Thoracic aorta (tissue), 2 donors: Measurements from ENCODE around the gene INTS13. TPM values are rescaled to one million over a fixed set of nuclear protein-coding genes. Genes with fewer than 3 reads are reported as not detected.

Experiments used
- ATAC-seq: fragments of 150-250 bp; one replicate; pipeline ENCODE4 v1.8.0; 2017; ENCODE audit warnings: low read depth; ENCODE audit not compliant: insufficient number of reproducible peaks, low FRiP score
- DNase-seq: peaks from one replicate; pipeline ENCODE4 v3.0.0-alpha.2; 2020; ENCODE audit warnings: low spot score
- H3K27ac ChIP-seq, 2 donors: fragments of 200-600 bp; sonication (generic); 1 replicate in 1 of 2; 2 replicates in 1 of 2; pipeline ENCODE4 v1.5.1; 2016; ENCODE audit warnings: mild to moderate bottlenecking in 2 of 2, moderate library complexity in 2 of 2
- H3K27me3 ChIP-seq: fragments of 200-600 bp; sonication (generic); replicated peaks from 2 replicates; pipeline ENCODE4 v1.6.0; 2016; ENCODE audit warnings: mild to moderate bottlenecking; ENCODE audit not compliant: insufficient read depth
- H3K36me3 ChIP-seq: fragments of 200-600 bp; sonication (generic); one replicate; pipeline ENCODE4 v1.5.1; 2016
- H3K4me1 ChIP-seq, 2 donors: fragments of 200-600 bp; sonication (generic); 1 replicate in 1 of 2; 2 replicates in 1 of 2; pipeline versions ENCODE4 v1.5.1 to v1.6.0; 2016; ENCODE audit warnings: low read depth in 2 of 2, mild to moderate bottlenecking in 1 of 2; ENCODE audit not compliant: control insufficient read depth in 1 of 2
- H3K4me3 ChIP-seq: fragments of 200-600 bp; sonication (generic); 2 replicates; pipeline ENCODE4 v1.5.1; 2016; ENCODE audit warnings: mild to moderate bottlenecking
- H3K9me3 ChIP-seq: fragments of 200-600 bp; sonication (generic); 2 replicates; pipeline ENCODE4 v1.5.1; 2016
- CTCF ChIP-seq: fragments of 200-600 bp; sonication (generic); IDR thresholded peaks from one replicate; pipeline ENCODE4 v1.5.1; 2019; ENCODE audit warnings: antibody characterized with exemption
- total RNA-seq, 2 donors: library from RNA; depleted of rRNA; stranded (reverse); fragments of >200 nt; gene quantifications; one replicate each; pipeline versions ENCODE4 v1.1.0 to v1.2.3, GENCODE V29; 2016

Gene INTS13
- total RNA-seq, 2 donors from 2014 or later: 5.7 to 15.0 TPM

GRCh38 chr12:26976687-26977086, 38.9 kb upstream of the INTS13 start:
- Histone ChIP-seq H3K4me3 (no peak overlapping the region), H3K27ac (no peak overlapping the region), H3K27me3 (no peaks in the 10 kb centered on the region), H3K9me3 (no peaks in the 10 kb centered on the region), H3K4me1 (no peaks in the 10 kb centered on the region), H3K36me3 (peaks cover 8% of the 10 kb centered on the region)
- ATAC-seq (no peak), DNase-seq (no peak)
- no peak for TF ChIP-seq CTCF

GRCh38 chr12:26971963-26972362, 34.2 kb upstream of the INTS13 start:
- H3K27ac ChIP-seq: no peak overlapping the region
- no peaks in the 10 kb centered on the region for H3K27me3 ChIP-seq
- H3K9me3 ChIP-seq: no peaks in the 10 kb centered on the region
- peaks cover 16% of the 10 kb centered on the region for H3K36me3 ChIP-seq
- ATAC-seq (no peak), DNase-seq (no peak)
- H3K4me3 ChIP-seq: no peak overlapping the region
- TF ChIP-seq CTCF: no peak
- H3K4me1 ChIP-seq: no peaks in the 10 kb centered on the region

GRCh38 chr12:26970136-26970535, 32.4 kb upstream of the INTS13 start:
- no peak overlapping the region for H3K4me3 ChIP-seq
- H3K36me3 ChIP-seq: peaks cover 19% of the 10 kb centered on the region
- no peak for ATAC-seq
- TF ChIP-seq CTCF: no peak
- no peaks in the 10 kb centered on the region for H3K27me3 ChIP-seq
- H3K27ac ChIP-seq: no peak overlapping the region
- no peak for DNase-seq
- no peaks in the 10 kb centered on the region for H3K9me3 ChIP-seq
- H3K4me1 ChIP-seq: no peaks in the 10 kb centered on the region

- H3K4me1 ChIP-seq: no peaks in the 10 kb centered on the region
- no peak overlapping the region for H3K27ac ChIP-seq
- TF ChIP-seq CTCF: no peak
- peaks cover 14% of the 10 kb centered on the region for H3K36me3 ChIP-seq
- no peak overlapping the region for H3K4me3 ChIP-seq
- no peaks in the 10 kb centered on the region for H3K27me3 ChIP-seq
- no peaks in the 10 kb centered on the region for H3K9me3 ChIP-seq
- DNase-seq (no peak), ATAC-seq (no peak)
These were observed 29.1 kb upstream of the INTS13 start for GRCh38 chr12:26966842-26967241.

GRCh38 chr12:26963413-26963812, 25.6 kb upstream of the INTS13 start:
- ATAC-seq (no peak), DNase-seq (no peak)
- Histone ChIP-seq H3K4me1 (no peaks in the 10 kb centered on the region), H3K4me3 (no peak overlapping the region), H3K27me3 (no peaks in the 10 kb centered on the region), H3K36me3 (peaks cover 3% of the 10 kb centered on the region), H3K9me3 (no peaks in the 10 kb centered on the region), H3K27ac (no peak overlapping the region)
- no peak for TF ChIP-seq CTCF
